HS-27A (cell line): ENCODE measurements around the gene SREBF2.

Experiments
- DNase-seq: peaks from one replicate; pipeline ENCODE4 v3.0.0-alpha.2; 2012; ENCODE audit warnings: low read depth, missing footprints

Gene SREBF2

DNA sequence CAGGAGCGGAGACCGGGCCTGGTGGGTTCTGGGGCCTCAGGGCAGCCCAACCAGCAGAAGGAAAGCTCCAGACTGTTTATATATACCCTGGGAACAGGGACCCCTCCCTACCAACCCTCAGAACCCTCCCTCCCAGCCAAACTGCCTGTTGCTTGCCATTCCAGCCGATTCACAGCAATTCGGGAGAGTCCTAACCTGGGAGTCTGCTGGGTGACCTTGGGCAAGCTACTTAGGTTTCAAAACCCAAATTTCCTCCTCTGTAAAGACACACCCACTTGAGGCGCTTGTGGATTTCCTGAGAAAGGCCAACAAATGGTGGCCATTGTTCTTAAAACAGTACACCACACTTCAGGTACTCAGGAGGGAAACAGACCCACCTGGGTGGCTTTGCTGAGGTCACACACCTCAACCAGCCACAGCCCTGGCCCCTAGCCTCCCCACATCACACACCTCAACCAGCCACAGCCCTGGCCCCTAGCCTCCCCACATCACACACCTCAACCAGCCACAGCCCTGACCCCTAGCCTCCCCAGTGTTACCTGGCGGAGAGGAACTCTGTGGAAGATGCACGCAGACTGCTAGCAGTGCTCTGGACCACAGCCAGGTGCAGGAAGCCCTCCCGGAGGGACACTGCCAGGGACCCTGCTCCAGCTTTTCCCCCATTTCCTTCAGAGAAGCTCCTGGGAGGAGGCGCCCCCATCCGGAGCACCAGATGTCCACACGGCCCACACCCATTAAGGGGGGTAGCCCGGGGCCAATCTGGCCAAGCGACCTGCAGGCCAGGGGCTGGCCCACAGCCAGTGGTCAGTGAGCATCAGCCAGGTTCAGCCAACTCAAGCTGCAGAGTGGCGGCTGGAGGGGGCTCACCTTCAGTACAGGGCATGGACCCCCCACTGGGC, 75.8 kb downstream of the SREBF2 start:
- no peak for DNase-seq

DNA sequence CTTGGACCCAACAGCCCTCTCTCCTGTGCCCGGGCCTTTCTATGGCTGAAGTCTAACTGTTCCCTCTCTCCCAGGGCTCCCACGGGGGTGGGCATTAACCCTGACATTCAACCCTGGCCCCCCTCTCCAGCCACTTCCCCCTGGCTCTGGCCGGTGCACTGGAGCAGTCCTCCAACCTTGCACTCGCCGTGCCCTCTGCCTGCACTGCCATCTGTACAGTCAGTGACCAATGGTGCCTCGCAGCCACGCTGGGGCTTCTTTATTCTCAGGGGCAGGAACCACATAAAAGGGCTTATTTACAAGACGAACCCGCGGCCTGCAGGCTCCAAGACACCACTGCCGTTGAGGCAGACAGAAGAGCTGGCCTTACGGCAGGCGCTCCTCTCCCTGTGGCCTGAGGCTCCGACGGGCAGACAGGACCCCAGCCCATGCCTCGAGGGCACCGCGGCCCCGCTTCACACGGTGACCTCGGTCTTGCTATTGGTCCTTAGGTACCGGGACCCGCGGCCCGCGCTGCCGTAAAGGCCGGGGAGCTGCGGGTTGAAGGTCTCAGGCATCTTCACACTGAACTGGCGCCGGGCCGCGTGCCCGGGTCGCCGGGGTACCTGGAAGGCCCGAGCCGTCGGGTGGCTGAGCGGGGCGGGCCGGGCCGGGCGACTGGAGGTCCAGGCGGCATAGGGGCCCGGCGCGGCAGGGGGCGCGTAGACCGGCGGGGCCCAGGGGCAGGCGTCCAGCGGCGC, 76.6 kb downstream of the SREBF2 start:
- no peak for DNase-seq

DNA sequence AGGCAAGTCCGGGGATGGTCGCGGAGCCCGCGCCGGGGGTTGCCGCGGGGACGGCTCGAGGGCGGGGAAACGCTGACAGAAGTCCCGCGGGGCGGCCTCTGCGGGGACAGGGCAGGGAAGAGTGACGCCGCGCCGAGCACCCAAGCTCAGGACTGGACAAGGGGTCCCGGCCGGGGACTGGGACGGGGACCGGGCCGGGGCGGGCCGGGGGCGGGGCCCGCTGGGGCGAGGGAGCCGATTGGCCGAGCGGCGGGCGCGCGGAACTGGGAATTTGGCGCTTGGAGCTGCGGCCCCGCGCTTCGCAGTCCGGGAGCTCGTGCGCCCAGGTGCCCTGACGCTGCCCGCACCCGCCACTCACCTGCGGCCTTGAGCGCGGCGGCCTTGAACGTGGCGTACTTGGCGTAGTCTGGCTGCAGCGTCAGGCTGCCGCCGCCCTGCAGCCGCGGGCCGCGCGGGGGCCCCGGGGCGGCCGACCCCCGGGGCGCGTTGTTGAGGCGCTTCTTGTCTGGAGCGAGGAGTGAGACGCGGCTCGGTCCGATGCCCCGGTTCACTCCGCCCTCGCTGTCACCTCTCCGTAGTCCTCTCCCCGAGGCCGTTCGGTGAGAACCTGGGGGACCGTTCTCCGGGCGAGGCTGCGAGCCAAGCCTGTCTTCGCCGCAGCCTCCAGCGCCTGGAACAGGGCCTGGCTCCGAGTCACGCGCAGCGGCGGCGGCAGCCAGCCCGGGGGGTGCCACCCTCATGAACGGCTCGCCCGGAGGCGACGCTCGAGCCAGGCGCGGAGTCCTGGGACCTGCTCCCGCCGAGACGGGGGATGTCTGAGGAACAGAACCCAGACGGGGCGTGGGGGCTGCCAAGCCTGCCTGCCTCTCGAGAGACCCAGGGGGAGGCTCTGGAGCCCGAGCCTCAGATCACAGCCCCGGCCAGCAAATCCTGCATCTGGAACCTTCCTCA, 77.4 kb downstream of the SREBF2 start:
- no peak for DNase-seq

DNA sequence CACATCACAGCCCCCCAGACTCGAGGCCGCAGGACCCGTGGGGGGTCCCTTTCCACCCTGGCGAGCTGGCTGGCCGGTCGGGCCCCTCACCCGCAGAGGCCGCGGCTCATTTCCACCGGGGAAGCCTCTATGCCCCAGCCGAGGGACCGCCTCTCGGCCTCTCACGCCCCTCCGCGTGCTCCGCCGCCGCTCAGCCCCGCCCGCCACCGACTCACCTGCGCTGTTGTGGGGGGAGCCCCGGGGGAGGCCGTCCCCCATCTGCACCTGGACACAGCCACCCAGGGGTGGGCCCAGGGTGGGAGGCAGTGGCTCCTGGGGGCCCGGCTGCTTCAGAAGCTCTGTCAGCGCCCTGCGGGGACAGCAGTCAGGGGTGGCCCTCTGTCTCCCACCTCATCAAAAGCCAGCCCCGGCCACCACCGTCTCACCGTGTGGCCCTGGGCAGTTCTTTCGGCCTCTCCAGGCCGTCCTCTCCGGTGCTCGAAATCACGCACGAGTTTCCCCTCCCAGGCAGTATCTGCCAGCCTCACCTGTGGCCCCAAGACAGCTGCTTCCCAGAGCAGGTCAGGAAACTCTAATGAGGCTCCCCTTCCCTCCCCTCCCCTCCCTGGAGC, 78.2 kb downstream of the SREBF2 start:
- DNase-seq = no peak

DNA sequence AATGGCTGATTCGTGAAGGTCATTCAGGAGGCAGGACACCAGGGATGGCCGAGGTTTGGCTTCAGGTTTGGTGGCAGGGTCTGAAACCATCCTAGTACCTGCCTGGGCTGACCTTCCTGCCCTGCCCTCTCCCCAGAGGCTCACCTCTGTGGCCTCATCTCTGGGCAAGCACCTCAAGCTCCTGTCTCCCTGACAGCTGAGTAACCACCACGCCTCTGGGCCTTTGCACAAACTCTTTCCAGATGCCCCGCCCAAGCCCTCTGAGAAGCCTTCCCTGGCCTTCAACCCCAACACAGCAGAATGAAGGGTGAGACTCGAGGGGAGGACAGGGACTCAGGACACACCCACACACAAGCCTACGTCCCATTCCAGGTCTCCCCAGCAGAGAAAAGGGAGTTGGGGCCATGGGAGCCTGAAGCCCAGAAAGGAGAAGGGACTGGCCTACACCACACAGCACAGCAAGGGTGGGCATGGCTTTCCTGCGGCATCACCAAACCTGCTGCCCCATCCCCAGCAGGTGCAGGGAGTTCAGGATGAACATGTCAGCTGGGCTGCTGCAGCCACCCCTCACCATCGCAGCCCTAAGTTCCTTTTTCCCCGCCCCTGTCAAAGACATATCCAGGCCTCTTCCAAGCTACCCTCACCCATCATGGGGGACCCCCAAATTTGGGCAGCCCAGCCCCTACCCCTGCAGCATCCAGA, 79.6 kb downstream of the SREBF2 start:
- DNase-seq = no peak

DNA sequence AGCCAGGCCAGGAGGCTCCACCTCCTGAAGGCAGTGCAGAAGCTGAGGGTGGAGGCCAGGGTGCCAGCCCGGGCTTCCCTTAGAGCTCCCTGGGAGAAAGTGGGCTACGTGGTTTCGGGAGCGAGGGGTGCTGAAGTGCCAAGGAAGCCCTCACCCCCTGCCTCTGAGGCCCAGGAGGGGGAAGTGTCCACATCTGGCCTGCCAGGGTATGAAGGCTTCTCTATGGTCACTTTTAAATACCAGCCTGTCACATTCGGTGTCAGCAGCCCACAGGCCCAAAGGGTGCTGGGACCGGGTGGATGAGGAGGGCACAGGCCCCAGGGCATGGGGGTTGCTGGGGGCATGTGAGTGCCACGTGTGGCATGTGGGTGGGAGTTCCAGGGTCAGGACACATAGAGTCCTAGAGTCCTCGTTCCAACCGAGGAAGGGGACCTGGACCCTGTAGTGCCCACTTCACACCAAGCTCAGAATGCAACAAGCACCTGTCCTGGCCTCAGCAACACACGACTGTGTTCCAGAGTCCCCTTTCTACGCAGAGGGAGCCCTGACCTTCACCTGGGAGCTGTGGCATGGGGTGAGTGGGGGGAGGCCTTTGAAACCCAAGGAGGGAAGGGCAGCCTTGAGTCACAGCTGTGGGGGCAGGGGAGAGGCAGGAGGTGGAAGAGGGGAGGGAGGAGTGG, 80.3 kb downstream of the SREBF2 start:
- no peak for DNase-seq

DNA sequence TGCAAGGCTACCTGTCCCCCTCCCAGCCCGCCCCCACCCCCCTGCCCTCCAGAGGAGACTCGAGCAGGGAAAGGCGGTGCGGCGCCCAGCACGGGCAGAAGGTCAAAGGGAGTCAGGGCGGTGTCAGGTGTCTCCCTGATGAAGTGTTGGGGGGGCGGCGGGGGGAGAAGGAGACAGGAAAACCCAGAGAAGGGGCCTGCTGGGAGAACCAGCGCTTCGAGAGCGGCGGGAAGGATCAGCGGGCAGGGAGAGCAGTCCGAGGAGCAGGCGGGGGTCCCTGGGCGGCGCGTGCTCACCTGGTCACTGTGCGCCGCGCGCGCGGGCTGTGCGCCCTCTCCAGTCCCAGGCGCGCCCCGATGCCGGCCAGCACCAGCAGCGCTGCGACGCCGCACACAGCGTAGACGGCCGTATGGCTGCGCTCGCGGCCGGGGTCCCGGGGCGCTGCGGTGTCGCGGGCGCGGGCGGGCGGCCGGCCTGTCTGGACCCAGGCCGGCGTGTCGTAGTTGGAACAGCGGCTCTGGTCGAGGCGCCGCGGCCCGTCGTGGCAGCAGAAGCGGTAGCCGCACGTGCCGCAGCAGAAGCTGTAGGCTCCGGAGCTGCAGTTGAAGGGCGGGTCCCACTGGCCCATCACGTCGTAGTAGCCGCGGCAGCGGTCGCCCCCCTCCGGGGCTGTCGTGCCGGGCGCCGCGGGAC, 81.1 kb downstream of the SREBF2 start:
- no peak for DNase-seq

DNA sequence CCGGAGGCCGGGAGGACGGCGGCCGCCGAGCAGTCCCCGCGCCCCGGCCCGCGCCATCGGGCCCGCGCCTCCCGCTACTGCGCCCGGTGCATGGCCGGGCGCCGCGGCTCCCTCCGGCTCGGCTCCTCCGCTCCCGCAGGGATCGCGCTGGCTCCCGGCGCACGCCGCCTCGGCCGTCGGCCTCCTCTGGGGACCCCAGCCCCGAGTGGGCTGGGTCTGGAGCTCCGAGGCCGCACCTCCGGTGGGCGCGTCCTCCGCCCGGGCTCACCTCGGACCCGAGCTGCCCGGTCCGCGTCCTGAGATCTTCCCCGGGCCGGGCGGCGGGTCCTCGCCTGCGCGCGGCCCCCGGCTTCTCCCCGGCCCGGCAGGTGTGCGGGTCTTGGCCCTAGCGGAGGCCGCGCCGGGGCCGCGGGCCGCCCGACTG, 81.7 kb downstream of the SREBF2 start:
- DNase-seq = no peak

DNA sequence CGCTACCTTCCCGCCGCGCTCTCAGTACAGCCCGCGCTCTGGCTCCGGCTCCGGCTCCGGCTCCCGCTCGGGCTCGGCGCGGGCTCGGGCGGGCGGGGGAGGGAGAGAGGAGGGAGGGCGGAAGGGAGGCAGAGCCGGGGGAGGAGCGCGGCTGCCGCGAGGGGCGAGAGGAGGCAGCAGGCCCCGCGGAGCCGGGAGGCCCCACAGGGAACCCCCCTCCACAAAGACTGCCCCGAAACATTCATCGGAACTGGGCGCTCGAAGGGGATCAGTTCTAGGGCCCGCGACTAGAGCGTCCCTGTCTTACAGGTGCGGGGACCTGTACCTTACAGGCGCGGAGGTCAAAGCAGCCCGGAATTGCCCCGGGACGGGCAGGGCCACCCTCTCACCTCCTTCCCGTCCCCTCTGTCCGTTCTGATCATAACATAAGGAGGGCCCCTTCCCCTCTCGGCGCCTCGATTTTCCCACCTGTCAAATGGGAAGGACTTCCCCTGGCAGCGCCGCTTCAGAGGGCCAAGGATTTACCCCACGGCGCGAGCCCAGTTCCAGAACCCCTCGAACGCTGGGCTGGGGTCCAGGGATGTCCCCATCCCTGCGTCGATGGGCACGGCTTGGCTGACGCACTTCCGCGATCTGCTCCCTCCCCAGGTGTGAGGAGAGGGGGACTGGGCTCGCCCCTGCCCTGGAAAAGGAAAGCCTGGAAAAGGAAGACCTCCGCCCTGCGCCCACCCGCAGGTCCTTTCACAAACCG, 82.3 kb downstream of the SREBF2 start, which contains the start of gene SHISA8:
TSS of gene SHISA8 (minus strand) at position 40 of the 751 bp plus-strand sequence. CDS start 407 bp downstream, outside the sequence.
- DNase-seq = no peak

DNA sequence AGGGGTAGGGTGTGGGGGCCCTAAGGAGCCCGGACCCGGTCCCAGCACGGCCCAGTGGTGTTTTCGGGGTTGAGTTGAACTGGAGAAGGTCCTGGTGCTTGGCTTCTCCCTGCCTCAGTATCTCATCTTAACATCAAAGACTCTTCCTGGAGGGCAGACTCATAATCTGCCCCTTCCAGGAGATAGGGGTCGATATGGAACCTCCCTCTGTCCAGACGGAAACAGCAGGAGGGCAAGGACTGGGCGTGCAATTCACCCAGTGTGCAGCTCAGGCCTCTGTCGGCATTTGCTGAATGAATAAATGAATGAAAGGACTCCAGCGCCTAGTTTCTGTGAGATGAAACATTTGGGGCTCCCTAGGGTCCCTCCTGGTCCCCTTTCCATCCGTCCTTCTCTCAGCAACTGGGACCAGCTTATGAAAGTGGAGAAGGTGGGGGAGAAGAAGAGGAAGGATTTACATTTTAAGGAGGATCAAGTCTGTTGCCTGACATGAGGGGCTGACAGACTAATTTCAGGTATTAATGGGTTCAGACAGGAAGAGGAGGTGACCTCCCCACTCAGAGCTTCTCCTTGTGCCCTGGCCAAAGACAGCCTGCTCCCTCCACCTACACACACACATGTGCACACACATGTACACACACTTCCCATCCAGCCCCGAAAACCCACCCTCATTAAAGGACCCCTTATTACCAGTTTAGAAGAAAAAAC, 83.0 kb downstream of the SREBF2 start:
- DNase-seq = no peak

DNA sequence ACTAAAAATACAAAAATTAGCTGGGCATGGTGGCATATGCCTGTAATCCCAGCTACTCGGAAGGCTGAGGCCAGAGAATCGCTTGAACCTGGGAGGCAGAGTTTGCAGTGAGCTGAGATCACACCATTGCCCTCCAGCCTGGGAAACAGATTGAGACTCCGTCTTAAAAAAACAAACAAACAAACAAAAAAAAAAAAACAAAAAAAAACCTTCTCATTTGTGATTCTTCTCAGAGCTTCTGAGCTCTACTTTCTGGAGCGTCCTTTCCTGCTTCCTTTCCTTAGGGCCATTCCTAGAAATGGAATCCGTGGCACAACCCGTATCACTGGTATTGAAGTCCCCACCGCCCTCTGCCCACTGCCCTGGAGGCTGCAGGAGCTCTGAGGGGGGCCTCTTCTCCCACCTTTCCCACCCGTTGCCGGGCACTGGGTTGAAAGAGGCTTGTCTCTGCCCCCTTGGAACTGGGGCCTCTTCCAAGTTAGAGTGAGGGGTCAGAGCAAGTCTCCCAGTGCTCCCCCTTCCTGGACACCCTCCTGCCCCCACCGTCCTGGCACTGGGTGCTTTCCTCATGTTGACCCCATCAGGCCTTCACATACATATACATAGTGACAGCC, 83.9 kb downstream of the SREBF2 start:
- no peak for DNase-seq

DNA sequence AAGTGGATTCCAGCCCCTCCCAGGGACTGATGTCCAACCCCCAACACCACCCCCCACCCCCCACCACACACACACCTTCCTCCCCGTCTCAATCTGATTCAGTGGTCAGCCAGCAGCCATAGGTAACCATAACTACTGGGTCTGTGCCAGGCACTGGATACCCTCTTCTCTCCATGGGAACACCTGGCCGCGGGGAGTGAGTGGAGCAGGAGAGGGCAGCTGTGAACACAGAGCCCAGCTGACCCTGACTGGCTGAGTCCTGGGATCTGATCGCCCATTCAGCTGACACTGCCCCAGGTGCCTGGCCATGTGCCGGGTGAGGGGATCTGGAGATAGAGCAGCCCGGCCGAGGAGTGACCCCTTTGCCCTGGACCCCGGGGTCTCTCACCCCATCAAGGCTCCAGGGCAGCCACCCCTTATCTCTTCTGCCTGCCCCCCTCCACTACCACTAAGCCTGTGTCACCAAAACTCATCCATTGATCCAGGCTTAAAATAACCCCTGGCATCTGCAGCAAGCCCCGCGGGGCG, 84.5 kb downstream of the SREBF2 start:
- no peak for DNase-seq

DNA sequence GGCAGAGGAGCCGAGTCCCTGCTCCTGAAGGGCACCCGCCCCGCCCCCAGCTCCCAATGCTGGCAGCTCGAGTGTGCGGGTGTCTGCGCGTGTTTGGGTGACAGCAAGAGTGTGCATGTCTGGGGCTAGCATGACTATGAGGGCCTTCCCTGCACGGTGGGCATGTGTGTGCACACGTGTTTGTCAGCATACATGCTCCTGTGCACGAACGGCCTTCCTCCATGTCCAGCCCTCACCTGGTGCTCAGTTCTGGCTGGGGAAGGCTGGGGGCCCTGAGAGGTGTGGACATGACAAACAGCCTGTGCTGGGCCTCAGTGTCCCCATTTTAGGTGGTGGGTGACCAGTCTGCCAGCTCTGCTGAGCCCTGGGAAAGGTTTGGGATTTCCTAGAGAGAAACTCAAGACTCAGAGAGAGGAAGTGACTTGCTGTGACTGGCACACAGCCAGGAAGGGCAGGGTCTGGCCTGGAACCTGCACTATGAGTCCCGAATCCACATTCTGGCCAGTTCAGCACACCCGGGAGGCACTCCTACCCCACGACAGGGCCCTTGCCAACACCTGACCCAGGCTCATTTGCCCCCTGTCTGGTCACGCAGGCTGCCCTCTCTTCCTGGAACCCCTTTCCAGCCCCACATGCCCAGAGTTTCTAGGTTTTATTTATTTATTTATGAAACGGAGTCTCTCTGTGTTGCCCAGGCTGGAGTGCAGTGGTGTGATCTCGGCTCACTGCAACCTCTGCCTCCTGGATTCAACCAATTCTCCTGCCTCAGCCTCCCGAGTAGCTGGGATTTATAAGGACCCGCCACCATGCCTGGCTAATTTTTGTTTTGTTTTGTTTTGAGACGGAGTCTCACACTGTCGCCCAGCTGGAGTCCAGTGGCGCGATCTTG, 85.2 kb downstream of the SREBF2 start:
- DNase-seq = no peak

DNA sequence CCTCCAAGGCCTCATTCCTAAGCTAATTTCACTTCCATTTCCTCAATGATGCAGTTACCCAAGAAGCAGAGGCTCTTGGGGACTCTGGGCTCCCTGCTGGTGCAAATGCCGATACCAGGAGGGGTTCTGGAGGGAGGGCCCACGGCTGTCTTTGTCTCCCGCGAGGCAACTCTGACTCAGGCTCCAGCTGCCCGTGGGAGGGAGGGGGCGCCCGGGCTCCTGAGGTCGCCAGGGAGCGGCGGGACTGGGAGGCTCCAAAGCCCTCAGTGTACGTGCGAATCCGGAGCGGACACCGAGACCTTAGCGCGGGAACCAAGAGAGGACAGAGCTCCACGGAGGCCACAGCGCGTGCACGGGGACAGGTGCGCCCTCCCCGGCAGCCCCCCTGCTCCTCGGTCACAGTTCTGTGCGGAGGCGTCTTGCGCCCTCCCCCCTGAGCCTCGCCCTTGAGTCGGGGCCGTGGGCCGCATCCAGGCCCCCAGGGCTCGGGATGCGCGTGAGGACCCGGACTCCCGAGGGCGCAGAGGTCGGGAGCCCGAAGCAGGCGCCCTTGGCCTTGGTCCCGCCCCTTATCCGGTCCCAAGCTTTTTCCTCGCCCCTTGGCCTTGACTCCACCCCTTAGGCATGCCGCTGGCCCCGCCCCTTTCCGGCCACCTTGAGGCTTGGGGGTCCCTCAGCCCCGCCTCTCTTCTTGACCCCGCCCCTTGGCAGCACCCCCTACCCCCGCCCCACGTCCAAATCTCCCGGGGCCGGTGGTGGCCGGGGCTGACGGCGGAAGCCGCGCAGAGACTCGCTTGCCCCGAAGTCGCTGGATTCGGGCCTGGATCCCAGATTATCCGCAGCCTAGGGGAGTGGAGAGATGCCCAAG, 86.7 kb downstream of the SREBF2 start:
- no peak for DNase-seq

DNA sequence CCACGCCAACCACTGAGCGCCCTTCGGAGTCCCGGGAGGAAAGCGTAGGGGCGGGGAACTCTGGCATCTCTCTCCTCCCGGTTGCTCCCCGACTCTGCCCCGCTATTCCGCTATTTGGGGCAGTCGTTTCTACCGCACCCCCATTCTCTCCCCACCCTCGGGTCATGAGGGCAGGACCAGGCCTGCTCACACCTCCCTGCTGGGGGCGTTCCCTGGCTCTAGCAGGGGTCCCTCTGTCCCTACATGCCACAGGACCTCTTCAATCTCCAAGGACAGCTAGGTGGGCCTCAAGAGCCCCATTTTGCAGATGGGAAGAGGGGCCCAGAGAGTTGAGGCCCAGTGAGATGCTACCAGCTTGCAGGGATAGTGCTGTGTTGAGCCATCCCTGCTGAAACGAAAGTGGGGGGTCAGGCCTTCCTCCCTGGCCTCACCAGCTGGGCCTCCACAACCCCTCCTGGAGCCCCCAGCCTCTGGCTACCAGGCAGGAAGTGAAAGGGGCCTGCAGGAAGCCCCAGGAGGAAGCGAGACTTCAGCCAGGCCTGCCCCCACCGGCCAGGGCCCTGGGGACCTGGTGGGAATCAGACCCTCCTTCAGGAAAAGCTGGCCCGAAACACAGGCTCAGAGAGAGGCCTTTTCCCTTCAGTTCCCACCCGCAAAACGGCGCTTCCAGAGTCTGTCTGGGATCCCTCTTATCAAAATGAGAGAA, 87.5 kb downstream of the SREBF2 start:
- DNase-seq = no peak
